ENCODE results near the gene PLAC1.

DNA sequence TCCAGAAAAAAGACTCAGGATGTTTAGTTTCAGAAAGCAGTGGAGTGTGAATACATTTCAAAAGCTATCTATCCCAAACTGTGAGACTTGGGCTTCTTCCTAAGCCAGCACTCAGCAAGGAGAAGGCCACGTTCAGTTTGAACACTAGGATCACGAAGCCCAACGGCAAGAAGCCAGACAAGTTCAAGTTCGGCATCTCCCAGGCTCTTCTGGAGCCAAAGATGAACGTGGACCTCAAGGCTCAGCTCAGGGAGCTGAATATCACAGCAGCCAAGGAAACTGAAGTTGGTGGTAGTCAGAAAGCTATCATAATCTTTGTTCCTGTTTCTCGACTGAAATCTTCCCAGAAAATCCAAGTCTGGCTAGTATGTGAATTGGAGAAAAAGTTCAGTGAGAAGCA, 7.6 kb downstream of the PLAC1 start:
- TF ChIP-seq, protein P1, sequence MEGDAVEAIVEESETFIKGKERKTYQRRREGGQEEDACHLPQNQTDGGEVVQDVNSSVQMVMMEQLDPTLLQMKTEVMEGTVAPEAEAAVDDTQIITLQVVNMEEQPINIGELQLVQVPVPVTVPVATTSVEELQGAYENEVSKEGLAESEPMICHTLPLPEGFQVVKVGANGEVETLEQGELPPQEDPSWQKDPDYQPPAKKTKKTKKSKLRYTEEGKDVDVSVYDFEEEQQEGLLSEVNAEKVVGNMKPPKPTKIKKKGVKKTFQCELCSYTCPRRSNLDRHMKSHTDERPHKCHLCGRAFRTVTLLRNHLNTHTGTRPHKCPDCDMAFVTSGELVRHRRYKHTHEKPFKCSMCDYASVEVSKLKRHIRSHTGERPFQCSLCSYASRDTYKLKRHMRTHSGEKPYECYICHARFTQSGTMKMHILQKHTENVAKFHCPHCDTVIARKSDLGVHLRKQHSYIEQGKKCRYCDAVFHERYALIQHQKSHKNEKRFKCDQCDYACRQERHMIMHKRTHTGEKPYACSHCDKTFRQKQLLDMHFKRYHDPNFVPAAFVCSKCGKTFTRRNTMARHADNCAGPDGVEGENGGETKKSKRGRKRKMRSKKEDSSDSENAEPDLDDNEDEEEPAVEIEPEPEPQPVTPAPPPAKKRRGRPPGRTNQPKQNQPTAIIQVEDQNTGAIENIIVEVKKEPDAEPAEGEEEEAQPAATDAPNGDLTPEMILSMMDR (IDR thresholded peaks at IDR 0.05 in 2 of 3, conservative IDR thresholded peaks at IDR 0.05 in 1 of 3; ENCODE audit: borderline replicate concordance in 1 of 3, insufficient read depth in 1 of 3, low read depth in 2 of 3, low read length in 2 of 3), result no peak
- TF ChIP-seq POLR2AphosphoS5 (IDR thresholded peaks at IDR 0.05; ENCODE audit: low read depth, low read length) (no peak), POLR2A (IDR thresholded peaks at IDR 0.05; ENCODE audit: borderline replicate concordance, extremely low read depth, insufficient read depth, insufficient read length) (no peak), SP1 (IDR thresholded peaks at IDR 0.05; ENCODE audit: low read depth) (no peak), SIN3A (IDR thresholded peaks at IDR 0.05; ENCODE audit: low read depth) (no peak), EGR1 (IDR thresholded peaks at IDR 0.05; ENCODE audit: low read depth) (no peak), TCF7L2 (IDR thresholded peaks at IDR 0.05; ENCODE audit: borderline replicate concordance, extremely low read depth, insufficient read depth, insufficient read length) (no peak), REST (IDR thresholded peaks at IDR 0.05; ENCODE audit: low read depth) (no peak)
